NCI-H526 treated with DMSO at 0.1 percent for 48 hours (cell line): ENCODE measurements around the gene DRD2.

Source experiments
- DNase-seq: peaks from one replicate; lab custom pipeline; 2025; lab: John Stamatoyannopoulos, UW

DRD2 gene

GRCh38 chr11:113446112-113446511 lies 29.1 kb downstream of the DRD2 start:
- DNase-seq, result no peak

- DNase-seq, result no peak
Measured at GRCh38 chr11:113444502-113445123, 30.6 kb downstream of the DRD2 start.

DNA sequence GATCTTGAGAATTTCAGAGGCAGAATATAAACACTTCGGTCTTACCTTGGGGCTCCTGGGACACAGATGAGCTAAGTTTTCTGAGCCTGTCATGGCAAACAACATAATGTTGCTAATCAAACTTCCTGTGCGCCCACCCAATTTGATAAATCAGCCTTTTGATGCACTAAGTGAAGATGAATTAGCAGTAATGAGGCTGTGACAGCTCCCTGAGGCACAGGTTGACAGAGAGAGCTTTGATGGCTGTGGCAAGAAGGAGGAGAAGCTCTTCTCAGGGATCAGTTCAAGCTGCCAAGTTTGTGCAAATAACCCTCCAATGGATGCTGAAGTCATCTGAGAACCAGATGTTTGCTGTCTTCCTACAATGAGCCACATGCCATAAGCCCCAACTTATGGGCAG lies 34.4 kb downstream of the DRD2 start:
- DNase-seq, result no peak

DNA sequence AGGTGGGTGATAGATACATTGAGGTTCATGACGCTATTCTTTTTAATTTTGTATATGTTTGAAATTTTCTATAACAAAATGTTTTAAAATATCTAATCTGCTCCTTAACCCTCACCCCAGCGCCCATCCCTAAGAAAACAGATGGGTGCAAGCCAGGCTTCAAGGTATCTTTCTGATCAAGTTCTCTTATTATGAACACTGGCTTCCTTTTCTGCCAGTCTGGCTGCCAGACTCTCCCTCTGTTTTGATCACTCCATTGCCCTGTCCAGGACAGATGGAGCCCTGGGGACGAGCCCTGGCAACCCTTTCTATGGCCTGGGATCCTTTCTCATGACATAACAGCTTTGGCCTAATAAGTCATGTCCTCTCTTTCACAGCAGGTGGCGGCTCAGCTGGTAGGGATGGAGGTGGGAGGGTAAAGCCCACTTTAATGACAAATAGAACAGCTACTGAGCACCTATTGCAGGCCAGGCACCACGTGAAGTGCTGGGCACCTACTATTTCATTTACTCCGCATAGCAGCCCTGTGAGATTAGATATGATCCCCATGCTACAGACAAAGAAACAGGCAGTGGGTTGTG lies 38.4 kb downstream of the DRD2 start:
- DNase-seq, result no peak

GRCh38 chr11:113435190-113435968 lies 39.8 kb downstream of the DRD2 start:
- no peak for DNase-seq

DNA sequence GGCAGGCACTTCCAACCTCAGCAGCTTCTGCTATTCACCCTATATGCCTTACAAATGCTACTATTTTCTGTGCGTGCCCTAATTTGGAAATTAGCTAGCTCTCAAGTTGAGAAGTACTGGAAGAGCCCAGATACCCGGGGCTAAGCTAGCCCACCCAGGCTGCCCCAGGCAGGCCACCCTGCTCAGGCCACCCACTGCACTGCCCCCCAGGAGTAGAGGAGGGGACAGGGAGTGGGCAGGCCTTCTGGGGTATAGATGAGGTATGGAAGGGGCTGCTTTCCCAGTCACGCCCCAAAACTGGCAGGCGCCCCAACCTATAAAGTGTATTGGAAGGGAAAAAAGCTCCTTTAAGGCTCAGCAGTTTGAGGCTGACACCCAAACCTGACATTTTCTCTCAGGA lies 43.5 kb downstream of the DRD2 start:
- no peak for DNase-seq

- no peak for DNase-seq
Measured at GRCh38 chr11:113426686-113427085, 48.5 kb downstream of the DRD2 start.

GRCh38 chr11:113420808-113421207 lies 54.4 kb downstream of the DRD2 start:
- no peak for DNase-seq

DNA sequence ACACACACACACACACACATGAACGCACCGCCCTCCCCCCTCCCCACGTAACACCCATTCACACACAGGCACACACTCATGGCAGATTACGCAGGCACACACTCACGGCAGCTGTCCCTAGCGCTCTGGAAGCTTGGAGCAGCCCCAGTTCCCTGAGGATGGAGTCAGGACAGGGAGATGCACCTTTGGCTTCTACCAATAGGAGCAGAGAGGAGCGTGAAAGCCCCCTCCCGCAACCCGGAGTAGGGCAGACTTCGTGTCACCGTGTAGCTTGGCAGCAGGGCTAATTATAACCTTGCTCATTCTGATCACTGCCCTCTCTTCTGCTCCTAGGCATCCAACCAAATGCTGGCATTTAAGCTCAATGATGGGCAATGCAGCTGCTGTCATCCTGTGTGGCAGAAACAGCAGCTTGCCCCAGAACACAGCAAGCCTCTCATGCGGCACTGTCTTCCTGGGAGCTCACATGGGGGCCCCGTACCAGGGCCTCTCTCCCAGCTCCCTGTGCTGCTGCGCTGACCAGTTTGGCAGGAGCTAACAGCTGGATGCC lies 55.7 kb downstream of the DRD2 start:
- no peak for DNase-seq

DNA sequence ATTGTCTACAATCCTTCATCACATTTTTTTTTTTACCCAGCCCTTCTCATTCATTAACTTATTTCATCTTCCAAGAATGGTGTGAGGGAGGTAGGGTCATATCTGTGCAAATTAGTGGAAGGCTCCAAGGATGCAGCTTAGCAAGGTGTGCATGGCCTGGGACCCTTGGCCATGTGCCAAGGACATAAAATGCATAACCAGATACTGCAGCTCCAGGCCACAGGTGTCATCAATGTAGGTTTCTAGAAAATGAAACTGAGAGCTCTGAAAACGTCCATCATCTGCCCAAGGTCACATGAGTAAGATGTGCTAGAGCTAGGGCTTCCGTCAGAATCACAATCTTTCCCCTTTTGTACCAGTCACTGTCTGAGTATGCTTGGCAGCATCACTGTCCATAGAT lies 57.8 kb downstream of the DRD2 start:
- no peak for DNase-seq

DNA sequence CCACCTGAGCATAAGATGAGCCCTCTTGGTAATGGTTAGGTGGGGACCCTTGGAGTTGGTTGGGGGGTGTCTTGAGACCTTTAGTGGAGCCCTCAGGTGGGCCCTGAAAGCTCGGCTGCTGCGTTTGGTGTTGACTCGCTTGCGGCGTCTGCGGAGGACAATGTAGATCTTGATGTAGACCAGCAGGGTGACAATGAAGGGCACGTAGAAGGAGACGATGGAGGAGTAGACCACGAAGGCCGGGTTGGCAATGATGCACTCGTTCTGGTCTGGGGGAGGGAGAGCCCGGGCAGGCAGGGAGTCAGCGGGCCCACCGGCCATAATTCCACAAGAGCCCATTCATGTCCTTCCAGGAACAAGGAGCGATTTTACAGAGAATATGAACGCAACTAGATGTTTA lies 59.9 kb downstream of the DRD2 start:
- DNase-seq, result no peak

GRCh38 chr11:113412675-113413074 lies 62.5 kb downstream of the DRD2 start:
- no peak for DNase-seq

DNA sequence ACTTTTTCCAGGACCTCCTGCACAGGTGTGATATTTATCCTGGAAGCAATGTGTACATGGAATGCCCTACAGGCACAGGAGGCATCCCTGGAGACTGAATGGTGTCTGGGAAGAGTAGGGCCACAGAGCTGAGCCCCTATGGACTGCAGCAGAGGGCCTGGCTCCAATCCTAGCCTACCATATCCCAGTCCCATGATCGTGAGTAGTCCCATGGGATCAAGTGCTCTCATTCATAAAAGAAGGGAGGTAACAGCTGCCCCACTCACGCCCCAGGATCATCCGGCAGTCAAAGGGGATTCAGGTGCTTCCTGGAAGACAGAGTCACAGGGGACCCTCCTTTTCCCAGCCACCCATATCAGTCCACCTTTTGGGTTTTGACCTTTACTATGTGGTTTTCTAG lies 63.7 kb downstream of the DRD2 start:
- DNase-seq, result peak; percentile 14

DNA sequence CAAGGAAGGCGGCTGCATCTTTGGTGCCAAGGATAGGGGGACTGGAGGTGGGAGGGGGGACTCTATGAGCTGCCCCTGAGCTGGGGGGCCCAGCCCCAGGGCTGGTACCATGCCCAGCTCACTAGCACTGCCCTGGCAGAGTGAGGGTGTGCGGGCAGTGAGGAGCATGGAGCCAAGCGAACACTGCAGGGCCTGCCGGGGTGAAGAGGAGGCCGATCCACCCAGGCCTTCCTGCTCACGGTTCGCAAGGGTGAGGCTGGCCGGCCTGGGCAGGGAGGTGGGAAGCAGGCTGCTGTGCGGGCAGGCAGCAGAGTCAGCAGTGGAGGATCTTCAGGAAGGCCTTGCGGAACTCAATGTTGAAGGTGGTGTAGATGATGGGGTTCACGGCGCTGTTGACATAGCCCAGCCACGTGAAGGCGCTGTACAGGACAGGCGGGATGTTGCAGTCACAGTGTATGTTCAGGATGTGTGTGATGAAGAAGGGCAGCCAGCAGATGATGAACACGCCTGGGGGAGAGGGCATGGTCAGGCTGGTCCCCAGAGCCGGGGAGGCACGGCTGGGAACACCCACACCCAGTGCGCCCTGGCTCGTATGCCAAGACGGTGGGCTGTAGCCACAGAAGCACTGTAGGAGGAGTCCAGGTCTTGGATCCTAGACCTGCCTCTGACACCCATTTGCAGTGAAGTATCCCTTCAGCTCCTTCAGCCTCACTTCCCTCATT lies 64.6 kb downstream of the DRD2 start:
- no peak for DNase-seq

DNA sequence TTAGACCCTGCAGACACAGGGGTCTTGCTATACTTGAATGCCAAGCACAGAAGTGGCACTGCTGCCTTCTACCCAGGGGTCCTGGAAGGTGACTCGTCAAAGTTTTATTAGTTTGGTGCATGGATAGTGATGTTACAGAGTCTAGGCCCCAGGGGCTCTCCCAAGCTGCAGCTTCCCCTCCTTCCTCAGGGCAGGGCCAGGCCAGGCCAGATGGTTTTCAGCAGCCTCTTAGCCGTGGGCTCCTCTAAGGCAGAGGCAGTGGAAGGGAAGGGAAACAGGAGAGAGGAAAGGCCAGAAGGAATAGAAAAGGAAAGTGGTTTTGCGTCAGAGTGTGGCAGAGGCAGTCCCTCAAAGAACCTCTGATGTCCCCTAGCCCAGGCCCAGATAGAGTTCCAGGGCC lies 65.7 kb downstream of the DRD2 start:
- no peak for DNase-seq

DNA sequence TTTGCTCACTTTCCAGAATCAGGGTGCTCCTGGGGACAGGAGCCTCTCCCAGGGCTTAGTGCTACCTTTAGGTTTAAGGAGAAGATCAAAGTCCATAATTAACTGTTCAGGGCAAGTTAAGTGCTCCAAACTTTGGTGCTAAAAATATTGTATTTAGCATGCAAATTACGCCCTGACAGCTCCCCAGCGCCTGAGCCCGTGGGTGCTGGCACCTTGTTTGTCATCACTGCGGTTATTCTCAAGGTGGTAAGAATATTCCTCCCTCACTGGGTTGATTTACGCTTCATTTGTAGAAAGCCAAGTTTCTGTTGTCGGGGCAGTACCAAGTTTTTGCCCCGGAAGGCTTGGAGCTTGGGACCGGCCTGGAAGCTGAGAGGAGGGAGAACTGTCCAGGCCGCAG lies 66.3 kb downstream of the DRD2 start:
- DNase-seq, result no peak

GRCh38 chr11:113408206-113408605 lies 67.0 kb downstream of the DRD2 start:
- no peak for DNase-seq

DNA sequence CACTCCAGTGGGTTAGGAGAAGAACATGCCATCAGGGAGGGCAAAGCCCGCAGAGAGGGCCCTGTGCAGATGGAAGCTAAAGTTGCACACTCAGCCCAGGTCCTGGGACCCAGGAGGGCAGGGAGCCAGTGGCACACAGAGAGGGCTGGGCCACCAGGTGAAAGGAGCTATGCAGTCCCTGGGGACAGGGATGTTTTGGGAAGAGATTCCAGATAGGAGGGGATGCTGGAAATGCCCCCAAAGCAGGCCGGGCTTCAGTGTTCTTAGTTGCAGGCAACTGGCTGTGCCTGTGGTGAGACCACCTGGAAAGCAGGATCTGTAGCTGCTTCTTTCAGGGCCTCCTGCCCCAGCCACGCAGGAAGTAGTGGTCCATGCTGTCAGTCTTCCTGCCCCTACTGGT lies 68.0 kb downstream of the DRD2 start:
- DNase-seq, result no peak

- DNase-seq, result no peak
Measured at GRCh38 chr11:113405724-113406478, 69.3 kb downstream of the DRD2 start.

GRCh38 chr11:113404859-113405430 lies 70.3 kb downstream of the DRD2 start:
- no peak for DNase-seq

GRCh38 chr11:113401718-113402117 lies 73.5 kb downstream of the DRD2 start:
- no peak for DNase-seq
